ENCODE data around the gene GARIN1A.
"Not testable (repeated sequence)": the region's sequence is repeated elsewhere in the genome, so short reads cannot be mapped to it uniquely, and the experiment has no call there.

DNA sequence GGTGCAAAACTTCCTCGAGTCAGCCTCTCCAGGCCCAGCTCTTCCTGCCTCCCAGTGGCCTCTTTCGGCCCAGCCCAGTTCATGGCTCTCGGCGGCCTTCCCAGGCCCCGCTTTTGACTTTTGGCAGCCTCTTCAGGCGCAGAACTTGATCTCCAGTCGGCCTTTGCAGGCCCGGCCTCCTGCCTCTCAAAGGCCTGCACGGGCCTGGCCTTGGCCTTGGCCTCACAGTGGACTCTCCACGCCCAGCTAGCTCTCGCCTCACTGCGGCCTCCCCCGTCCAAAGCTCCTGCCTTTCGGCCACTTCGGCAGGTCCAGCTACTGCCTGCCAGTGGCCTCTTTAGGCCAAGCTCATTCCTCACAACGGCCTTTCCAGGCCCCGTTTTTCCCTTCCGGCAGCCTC lies 17.6 kb upstream of the GARIN1A start:
- not testable (repeated sequence) for TF ChIP-seq RAD21 (conservative IDR thresholded peaks at IDR 0.05)
- TF ChIP-seq, protein P1, sequence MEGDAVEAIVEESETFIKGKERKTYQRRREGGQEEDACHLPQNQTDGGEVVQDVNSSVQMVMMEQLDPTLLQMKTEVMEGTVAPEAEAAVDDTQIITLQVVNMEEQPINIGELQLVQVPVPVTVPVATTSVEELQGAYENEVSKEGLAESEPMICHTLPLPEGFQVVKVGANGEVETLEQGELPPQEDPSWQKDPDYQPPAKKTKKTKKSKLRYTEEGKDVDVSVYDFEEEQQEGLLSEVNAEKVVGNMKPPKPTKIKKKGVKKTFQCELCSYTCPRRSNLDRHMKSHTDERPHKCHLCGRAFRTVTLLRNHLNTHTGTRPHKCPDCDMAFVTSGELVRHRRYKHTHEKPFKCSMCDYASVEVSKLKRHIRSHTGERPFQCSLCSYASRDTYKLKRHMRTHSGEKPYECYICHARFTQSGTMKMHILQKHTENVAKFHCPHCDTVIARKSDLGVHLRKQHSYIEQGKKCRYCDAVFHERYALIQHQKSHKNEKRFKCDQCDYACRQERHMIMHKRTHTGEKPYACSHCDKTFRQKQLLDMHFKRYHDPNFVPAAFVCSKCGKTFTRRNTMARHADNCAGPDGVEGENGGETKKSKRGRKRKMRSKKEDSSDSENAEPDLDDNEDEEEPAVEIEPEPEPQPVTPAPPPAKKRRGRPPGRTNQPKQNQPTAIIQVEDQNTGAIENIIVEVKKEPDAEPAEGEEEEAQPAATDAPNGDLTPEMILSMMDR (IDR thresholded peaks at IDR 0.05; ENCODE audit: poor library complexity, severe bottlenecking), result not testable (repeated sequence)

All from neural cell (in vitro differentiated cells).